GM12864 (cell line): Measurements from ENCODE around the gene LTO1.
"Not testable (repeated sequence)": the region's sequence is repeated elsewhere in the genome, so short reads cannot be mapped to it uniquely, and the experiment has no call there.

Experiments
- DNase-seq: peaks from one replicate; pipeline ENCODE4 v3.0.0-alpha.2; 2011; ENCODE audit warnings: low read depth
- H3K4me3 ChIP-seq: 2 replicates; pipeline ENCODE4 v1.5.1; 2011; ENCODE audit warnings: mild to moderate bottlenecking, low read depth, low read length, control low read depth
- CTCF ChIP-seq: IDR thresholded peaks from 2 replicates; pipeline ENCODE4 v1.5.1; 2011; ENCODE audit warnings: low read depth, mild to moderate bottlenecking, moderate library complexity, low read length, control low read depth, inconsistent platforms; ENCODE audit errors: missing control alignments

Gene LTO1

GRCh38 chr11:69695581-69695980, 20.4 kb upstream of the LTO1 start:
- TF ChIP-seq CTCF, result no peak
- no peak overlapping the region for H3K4me3 ChIP-seq
- no peak for DNase-seq

GRCh38 chr11:69694781-69695180, 19.6 kb upstream of the LTO1 start:
- no peak for DNase-seq
- H3K4me3 ChIP-seq, result no peak overlapping the region
- no peak for TF ChIP-seq CTCF

GRCh38 chr11:69692422-69692821, 17.3 kb upstream of the LTO1 start:
- no peak for DNase-seq
- TF ChIP-seq CTCF, result no peak
- no peak overlapping the region for H3K4me3 ChIP-seq

GRCh38 chr11:69691463-69691862, 16.3 kb upstream of the LTO1 start:
- no peak overlapping the region for H3K4me3 ChIP-seq
- no peak for TF ChIP-seq CTCF
- DNase-seq, result no peak

DNA sequence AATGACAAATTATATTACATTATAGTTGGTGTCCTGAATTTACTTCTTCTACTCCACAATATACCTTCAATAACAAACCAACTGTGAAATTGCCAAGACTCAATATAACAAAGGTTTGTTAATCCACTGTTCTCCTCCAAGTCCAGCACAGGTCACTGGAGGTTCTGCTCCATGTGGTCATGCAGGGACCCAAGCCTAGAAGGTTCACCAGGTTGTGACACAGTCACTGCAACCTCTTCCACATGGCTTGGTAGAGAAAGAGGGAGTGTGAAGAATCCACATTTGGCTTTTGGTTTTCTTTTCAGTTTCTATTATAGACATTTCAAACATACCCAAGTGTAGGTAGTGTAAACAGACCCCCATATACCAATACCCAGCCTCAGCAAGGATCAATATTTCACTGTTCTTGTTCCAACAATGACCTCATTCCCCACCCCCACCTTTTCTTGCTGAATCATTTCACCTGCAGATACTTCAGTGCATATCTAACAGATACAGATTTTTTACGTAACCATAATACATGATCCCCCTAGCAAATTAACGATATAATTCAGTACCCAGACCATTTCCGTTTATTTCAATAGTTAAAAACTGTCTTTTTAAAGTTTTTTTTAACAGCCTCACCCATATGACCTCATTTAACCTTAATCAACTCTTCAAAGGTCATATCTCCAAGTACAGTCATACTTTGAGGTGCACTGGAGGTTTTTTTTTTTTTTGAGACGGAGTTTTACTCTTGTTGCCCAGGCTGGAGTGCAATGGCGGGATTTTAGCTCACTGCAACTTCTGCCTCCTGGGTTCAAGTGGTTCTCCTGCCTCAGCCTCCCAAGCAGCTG, 14.5 kb upstream of the LTO1 start:
- no peak for DNase-seq
- TF ChIP-seq CTCF, result no peak

DNA sequence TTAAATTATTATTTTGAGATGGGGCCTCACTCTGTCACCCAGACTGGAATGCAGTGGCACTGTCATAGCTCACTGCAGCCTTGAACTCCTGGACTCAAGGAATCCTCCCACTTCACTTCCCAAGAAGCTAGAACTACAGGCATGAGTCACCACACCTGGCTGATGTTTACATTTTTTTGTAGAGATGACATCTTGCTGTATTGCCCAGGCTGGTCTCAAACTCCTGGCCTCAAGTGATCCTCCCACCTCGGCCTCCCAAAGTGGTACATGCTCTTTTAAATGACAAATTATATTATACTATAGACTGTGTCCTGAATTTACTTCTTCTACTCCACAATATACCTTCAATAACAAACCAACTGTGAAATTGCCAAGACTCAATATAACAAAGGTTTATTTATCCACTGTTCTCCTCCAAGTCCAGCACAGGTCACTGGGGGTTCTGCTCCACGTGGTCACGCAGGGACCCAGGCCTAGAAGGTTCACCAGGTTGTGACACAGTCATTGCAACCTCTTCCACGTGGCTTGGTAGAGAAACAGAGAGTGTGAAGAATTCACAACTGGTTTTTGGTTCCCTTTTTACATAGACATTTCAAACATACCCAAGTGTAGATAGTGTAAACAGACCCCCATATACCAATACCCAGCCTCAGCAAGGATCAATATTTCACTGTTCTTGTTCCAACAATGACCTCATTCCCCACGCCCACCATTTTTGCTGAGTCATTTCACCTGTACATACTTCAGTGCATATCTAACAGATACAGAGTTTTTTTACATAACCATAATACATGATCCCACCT, 13.0 kb upstream of the LTO1 start:
- DNase-seq, H3K4me3 ChIP-seq: not testable (repeated sequence)

More for the DNA sequence above, 14.5 kb upstream of the LTO1 start:
- H3K4me3 ChIP-seq, result no peak overlapping the region

DNA sequence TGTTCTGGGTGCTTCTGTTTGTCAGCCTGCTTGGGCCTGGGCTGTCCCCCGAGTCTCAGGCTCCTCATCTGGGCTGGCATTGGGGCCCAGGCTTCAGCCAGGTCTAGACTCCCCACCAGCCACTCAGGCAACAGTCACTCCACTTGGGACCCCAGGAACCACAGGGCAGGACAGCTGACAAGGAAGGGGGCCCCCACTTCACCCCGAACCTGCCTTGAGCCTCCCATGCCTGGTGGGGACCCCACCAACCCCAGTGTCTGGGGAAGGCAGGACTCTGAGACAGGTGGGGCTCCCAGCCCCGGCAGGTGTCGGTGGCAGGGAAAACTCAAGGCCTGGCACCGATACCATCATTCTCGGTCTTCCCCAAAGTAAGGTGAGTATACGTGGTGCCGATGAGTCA, 11.7 kb upstream of the LTO1 start:
- no peak for TF ChIP-seq CTCF
- DNase-seq, result no peak
- no peak overlapping the region for H3K4me3 ChIP-seq
